ENCODE results near the gene GGT6.

The GGT6 gene

DNA sequence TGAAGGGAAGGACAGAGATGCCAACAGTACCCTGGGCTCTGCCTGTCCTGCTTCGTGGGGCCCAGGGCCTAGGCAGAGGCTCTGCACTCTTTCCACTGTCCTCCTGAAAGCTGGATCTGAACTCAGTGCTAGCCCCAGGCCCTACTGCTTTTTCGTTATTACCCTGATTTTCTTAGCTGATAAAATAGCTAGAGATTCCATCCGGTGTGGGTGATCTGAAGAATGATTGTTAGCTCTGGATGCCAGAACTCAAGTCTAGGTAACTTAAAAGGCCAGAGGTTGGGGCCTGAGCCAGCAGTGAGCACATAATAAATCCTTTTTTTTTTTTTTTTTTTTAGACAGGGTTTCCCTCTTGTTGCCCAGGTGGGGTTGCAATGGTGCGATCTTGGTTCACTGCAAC is 3.4 kb downstream of the GGT6 start:
- Histone ChIP-seq H2AFZ (ENCODE audit: low read length) (no peak overlapping the region), H3K4me2 (ENCODE audit: low read depth, low read length, poor library complexity, severe bottlenecking) (peak overlapping the region; percentile 91), H3K9me2 (replicated peaks; ENCODE audit: low read depth, low read length) (no peaks in the 10 kb centered on the region), H3F3A (ENCODE audit: low read depth) (no peaks in the 10 kb centered on the region), H3K4me3 (ENCODE audit: low read length, poor library complexity, severe bottlenecking) (no peak overlapping the region), H4K20me1 (ENCODE audit: insufficient read depth, low read length, poor library complexity, severe bottlenecking) (peaks cover 8% of the 10 kb centered on the region), H3K36me3 (ENCODE audit: insufficient read depth, low read length) (peaks cover 6% of the 10 kb centered on the region; the same call in 1 of the 2 replicates), H3K27me3 (ENCODE audit: insufficient read depth, low read length, poor library complexity, severe bottlenecking) (no peaks in the 10 kb centered on the region), H3K9me3 (ENCODE audit: insufficient read depth, low read depth, low read length) (no peaks in the 10 kb centered on the region), H3K4me1 (ENCODE audit: insufficient read depth, low read length, poor library complexity, severe bottlenecking) (peaks cover 35% of the 10 kb centered on the region), H3K79me2 (ENCODE audit: insufficient read depth, low read length) (peaks cover 32% of the 10 kb centered on the region), H3K9ac (ENCODE audit: low read depth, low read length, poor library complexity, severe bottlenecking) (no peak overlapping the region)
- TF ChIP-seq EZH2phosphoT487 (IDR thresholded peaks at IDR 0.05; ENCODE audit: borderline replicate concordance) = no peak
- TF ChIP-seq, protein P1, sequence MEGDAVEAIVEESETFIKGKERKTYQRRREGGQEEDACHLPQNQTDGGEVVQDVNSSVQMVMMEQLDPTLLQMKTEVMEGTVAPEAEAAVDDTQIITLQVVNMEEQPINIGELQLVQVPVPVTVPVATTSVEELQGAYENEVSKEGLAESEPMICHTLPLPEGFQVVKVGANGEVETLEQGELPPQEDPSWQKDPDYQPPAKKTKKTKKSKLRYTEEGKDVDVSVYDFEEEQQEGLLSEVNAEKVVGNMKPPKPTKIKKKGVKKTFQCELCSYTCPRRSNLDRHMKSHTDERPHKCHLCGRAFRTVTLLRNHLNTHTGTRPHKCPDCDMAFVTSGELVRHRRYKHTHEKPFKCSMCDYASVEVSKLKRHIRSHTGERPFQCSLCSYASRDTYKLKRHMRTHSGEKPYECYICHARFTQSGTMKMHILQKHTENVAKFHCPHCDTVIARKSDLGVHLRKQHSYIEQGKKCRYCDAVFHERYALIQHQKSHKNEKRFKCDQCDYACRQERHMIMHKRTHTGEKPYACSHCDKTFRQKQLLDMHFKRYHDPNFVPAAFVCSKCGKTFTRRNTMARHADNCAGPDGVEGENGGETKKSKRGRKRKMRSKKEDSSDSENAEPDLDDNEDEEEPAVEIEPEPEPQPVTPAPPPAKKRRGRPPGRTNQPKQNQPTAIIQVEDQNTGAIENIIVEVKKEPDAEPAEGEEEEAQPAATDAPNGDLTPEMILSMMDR (conservative IDR thresholded peaks at IDR 0.05; ENCODE audit: low read length) = no peak

DNA sequence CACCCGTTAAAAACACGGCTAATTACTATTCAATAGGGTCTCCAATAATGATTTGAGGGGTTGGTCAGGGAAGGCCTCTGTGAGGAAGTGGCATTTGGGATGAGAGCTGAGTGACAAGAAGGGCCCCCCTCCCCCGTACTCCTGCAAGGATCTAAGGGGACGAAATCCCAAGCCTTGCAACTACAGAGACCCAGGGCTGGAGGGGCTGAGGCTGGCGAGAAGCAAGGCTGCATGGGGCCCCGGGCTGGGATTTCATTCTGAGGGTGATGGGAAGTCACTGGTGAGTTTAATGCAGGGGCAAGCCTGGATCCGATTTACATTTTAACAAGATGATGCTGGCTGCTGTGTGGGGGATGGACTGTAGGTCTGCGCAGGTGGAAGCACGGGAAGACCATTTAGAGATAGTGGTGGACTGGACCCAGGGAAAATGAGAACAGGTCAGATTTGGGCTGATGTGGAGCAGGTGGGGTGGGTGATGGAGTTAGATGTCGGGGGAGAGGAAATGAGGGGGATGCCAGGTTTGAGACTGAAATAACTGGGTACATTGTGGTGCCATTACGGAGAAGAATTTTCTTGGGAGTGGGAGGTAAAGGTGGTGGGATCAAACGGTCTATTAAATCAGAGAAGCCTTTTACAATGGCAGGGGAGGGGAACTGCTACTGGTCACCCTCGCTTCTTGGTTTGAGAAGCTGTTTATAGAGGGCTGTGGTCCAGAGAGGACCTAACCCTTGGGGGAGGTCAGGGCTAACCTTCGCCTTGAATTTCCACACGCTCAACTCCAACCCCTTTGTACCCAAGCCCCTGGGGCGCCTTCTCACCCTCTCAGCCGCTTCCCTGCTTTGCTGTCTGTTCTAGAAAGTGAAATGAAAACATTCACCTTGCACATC is 4.3 kb downstream of the GGT6 start:
- Histone ChIP-seq H3K36me3 (ENCODE audit: insufficient read depth, low read length) (peaks cover 11% of the 10 kb centered on the region; the same call in 1 of the 2 replicates), H3K4me1 (ENCODE audit: insufficient read depth, low read length, poor library complexity, severe bottlenecking) (peaks cover 29% of the 10 kb centered on the region), H3K9ac (ENCODE audit: low read depth, low read length, poor library complexity, severe bottlenecking) (peak overlapping the region; percentile 93), H3F3A (ENCODE audit: low read depth) (no peaks in the 10 kb centered on the region), H2AFZ (ENCODE audit: low read length) (peak overlapping the region; percentile 87), H3K27me3 (ENCODE audit: insufficient read depth, low read length, poor library complexity, severe bottlenecking) (no peaks in the 10 kb centered on the region), H3K79me2 (ENCODE audit: insufficient read depth, low read length) (peaks cover 35% of the 10 kb centered on the region), H3K4me3 (ENCODE audit: low read length, poor library complexity, severe bottlenecking) (peak overlapping the region; percentile 86), H3K4me2 (ENCODE audit: low read depth, low read length, poor library complexity, severe bottlenecking) (peak overlapping the region; percentile 91), H4K20me1 (ENCODE audit: insufficient read depth, low read length, poor library complexity, severe bottlenecking) (peaks cover 8% of the 10 kb centered on the region), H3K9me3 (ENCODE audit: insufficient read depth, low read depth, low read length) (no peaks in the 10 kb centered on the region), H3K9me2 (replicated peaks; ENCODE audit: low read depth, low read length) (no peaks in the 10 kb centered on the region)
- TF ChIP-seq EZH2phosphoT487 (IDR thresholded peaks at IDR 0.05; ENCODE audit: borderline replicate concordance) = no peak
- TF ChIP-seq, protein P1 (conservative IDR thresholded peaks at IDR 0.05; ENCODE audit: low read length) = no peak

DNA sequence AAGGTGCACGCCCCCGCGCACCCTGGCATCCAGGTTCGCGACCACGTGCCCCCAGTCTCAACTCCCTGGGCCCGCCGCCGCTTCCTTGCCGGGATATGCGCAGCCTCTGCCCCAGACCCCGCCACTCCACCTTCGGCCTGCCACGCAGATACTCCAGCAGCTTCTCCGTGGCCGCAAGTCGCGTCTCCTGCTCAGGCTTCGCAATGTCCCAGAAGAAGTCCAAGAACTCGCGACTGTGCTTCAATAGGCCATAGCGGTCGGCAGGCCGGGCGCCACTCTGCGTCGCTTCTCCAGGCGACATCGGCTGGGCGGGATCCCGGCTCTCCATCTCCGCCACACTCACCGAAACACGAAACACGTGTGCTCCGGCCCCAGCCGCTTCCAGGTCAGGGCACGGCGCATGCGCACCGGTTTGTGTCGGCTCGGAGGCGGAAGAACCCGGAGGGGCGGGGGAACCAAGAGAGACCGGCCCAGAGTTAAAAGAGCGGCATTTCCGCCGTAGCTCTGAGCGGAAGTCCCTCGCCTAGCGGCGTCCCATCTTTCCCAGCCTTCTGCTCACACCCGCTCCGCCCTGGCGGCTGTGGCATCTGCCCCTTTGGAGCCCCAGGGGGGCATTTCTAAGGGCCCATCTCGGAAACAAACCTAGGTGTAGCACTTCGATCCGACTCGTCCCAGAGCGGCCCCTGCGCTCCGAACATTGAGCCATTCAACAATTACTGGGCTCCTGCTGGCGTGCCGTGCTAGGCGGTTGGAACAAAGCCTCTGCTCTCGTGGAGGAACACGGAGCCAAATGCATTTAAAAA is 5.2 kb downstream of the GGT6 start, which contains the start of gene MYBBP1A:
TSS of gene MYBBP1A (minus strand) at position 388 of the 803 bp plus-strand sequence. CDS start at position 328, 60 bp downstream.
- no peaks in the 10 kb centered on the region for H3K9me2 ChIP-seq (replicated peaks; ENCODE audit: low read depth, low read length)
- H3K9ac ChIP-seq (ENCODE audit: low read depth, low read length, poor library complexity, severe bottlenecking) = peak within 1 kb of the TSS; percentile 93
- no peaks in the 10 kb centered on the region for H3K27me3 ChIP-seq (ENCODE audit: insufficient read depth, low read length, poor library complexity, severe bottlenecking)
- H3F3A ChIP-seq (ENCODE audit: low read depth) = no peaks in the 10 kb centered on the region
- peak within 1 kb of the TSS; percentile 93 for H3K4me2 ChIP-seq (ENCODE audit: low read depth, low read length, poor library complexity, severe bottlenecking)
- no peak for TF ChIP-seq EZH2phosphoT487 (IDR thresholded peaks at IDR 0.05; ENCODE audit: borderline replicate concordance)
- TF ChIP-seq, protein P1 (conservative IDR thresholded peaks at IDR 0.05; ENCODE audit: low read length) = peak; percentile 29; the same call in 1 of the 2 replicates
- peaks cover 8% of the 10 kb centered on the region for H4K20me1 ChIP-seq (ENCODE audit: insufficient read depth, low read length, poor library complexity, severe bottlenecking)
- peaks cover 29% of the 10 kb centered on the region for H3K4me1 ChIP-seq (ENCODE audit: insufficient read depth, low read length, poor library complexity, severe bottlenecking)
- peaks cover 35% of the 10 kb centered on the region for H3K79me2 ChIP-seq (ENCODE audit: insufficient read depth, low read length)
- no peaks in the 10 kb centered on the region for H3K9me3 ChIP-seq (ENCODE audit: insufficient read depth, low read depth, low read length)
- peak within 1 kb of the TSS; percentile 86 for H3K4me3 ChIP-seq (ENCODE audit: low read length, poor library complexity, severe bottlenecking)
- H2AFZ ChIP-seq (ENCODE audit: low read length) = peak within 1 kb of the TSS; percentile 88
- peaks cover 11% of the 10 kb centered on the region; the same call in 1 of the 2 replicates for H3K36me3 ChIP-seq (ENCODE audit: insufficient read depth, low read length)
